Activated naive CD8-positive, alpha-beta T cell treated with anti-CD3 and anti-CD28 coated beads for 36 hours (primary cell): Measurements from ENCODE around the gene HOXC10. TPM values are rescaled to one million over a fixed set of nuclear protein-coding genes. Genes with fewer than 3 reads are reported as not detected.

Experiments
- DNase-seq: peaks from one replicate; pipeline ENCODE4 v3.0.0; 2021
- H3K27ac Mint-ChIP-seq: one replicate; pipeline ENCODE4 v1.8.0; 2022; ENCODE audit warnings: mild to moderate bottlenecking, moderate library complexity, mixed read lengths
- H3K27me3 Mint-ChIP-seq: one replicate; pipeline ENCODE4 v1.8.0; 2022; ENCODE audit warnings: mild to moderate bottlenecking, mixed read lengths
- H3K36me3 Mint-ChIP-seq: one replicate; pipeline ENCODE4 v1.8.0; 2021; ENCODE audit warnings: mild to moderate bottlenecking, mixed read lengths
- H3K4me1 Mint-ChIP-seq: one replicate; pipeline ENCODE4 v1.8.0; 2021; ENCODE audit warnings: mixed read lengths
- H3K4me3 Mint-ChIP-seq: one replicate; pipeline ENCODE4 v1.8.0; 2022; ENCODE audit warnings: mild to moderate bottlenecking, moderate library complexity, mixed read lengths
- H3K9me3 Mint-ChIP-seq: one replicate; pipeline ENCODE4 v1.8.0; 2022; ENCODE audit warnings: mixed read lengths
- total RNA-seq, 2 experiments: library from RNA; stranded (reverse); gene quantifications; one replicate each; pipeline ENCODE4 v1.2.3, GENCODE V29; 2021

HOXC10 gene
- total RNA-seq = not detected

DNA sequence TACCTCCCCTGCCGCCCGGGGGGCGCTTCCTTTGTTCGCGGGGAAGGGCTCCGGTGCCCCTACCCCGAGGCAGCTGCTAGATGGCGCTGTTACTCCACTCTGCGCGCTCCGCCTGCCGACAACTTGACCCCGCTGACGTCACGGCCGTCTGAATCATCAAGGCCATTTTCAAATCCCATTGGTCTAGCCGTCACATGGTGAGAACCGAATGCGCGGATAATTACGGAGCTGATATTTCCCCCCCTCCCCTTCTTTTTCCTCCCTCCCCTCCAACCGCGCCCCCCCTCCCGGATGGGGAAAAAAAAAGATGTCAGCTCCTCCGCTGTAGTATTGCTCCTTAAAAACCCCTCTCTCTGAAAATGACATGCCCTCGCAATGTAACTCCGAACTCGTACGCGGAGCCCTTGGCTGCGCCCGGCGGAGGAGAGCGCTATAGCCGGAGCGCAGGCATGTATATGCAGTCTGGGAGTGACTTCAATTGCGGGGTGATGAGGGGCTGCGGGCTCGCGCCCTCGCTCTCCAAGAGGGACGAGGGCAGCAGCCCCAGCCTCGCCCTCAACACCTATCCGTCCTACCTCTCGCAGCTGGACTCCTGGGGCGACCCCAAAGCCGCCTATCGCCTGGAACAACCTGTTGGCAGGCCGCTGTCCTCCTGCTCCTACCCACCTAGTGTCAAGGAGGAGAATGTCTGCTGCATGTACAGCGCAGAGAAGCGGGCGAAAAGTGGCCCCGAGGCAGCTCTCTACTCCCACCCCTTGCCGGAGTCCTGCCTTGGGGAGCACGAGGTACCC, at the start of gene HOXC10:
HOXC10 (plus strand) TSS at position 246 of the 791 bp plus-strand sequence; CDS start at position 360, 114 bp downstream.
- DNase-seq = peak; percentile 84
- Mint-ChIP-seq H3K9me3 (no peaks in the 10 kb centered on the region), H3K4me3 (peak within 1 kb of the TSS; percentile 25), H3K27ac (no peak within 1 kb of the TSS), H3K36me3 (no peaks in the 10 kb centered on the region), H3K27me3 (peaks cover 97% of the 10 kb centered on the region), H3K4me1 (peaks cover 27% of the 10 kb centered on the region)

DNA sequence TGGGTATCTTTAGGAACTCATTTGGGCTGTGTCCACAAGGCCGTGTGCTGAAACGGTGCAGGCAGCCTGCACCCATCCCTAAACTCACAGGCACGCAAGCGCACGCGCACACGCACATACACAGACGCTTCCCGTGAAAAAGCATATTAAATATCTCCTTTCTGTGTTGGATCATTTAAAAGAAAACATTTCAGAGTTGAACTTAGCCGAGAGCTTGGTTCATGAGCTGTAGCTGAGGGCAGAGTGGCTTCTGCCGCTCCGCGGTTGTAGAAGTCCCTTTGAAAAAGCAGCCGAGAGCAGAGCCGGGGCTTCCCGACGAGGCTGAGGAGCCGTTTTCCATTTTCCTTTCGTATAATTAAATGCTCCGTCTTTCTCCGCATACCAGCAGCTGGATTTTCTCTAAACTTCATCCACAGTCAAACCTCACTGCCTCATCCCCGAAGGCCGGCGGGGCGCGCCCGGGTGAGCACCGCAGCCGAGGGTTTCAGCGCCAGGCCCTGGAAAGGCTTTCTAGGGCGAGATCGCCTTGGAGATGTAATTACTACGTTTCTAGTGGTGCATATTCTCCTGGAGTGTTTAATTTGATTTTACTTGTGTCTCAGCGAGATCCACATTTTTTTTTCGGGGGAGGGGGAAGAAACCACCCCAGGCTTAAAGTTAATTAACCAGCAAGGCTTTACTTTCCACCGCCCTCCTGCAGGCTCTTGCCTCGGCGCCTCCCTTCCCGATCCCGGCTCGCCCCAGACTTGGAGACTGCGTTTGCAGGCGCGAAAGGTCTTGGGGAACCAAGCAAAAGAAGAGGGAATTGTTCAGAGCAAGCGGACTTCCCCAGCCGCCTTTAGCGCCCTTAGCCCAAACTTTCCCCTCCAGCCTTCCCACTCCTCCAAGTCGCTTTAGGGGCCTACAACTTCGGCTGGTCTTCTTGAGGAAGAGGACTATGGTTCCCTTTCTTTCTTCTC, 49.3 kb upstream of the HOXC10 start:
- Mint-ChIP-seq H3K36me3 (no peaks in the 10 kb centered on the region), H3K9me3 (no peaks in the 10 kb centered on the region), H3K27ac (no peak overlapping the region), H3K27me3 (peaks cover 94% of the 10 kb centered on the region), H3K4me1 (peaks cover 24% of the 10 kb centered on the region), H3K4me3 (peak overlapping the region; percentile 63)
- DNase-seq = no peak

DNA sequence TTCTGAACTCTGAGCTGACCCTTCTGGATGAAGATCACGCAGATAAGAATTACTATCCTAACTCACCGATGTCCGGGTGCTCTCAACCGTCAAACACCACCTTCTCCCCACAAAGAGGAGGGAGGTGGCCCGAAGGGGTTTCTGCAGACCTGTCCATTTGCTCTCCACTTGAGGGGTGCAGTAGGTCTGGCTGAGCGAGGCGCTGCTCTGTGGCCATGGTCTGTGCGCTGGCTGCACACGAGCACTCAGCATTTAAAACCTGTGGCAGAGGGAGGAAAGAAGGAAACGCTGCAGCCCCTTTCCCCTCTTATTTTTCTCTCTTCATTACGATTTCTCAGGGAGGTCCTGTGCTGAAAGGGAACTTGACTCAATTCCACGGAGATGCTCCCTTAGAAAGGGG, 47.8 kb upstream of the HOXC10 start:
- H3K36me3 Mint-ChIP-seq = no peaks in the 10 kb centered on the region
- peaks cover 24% of the 10 kb centered on the region for H3K4me1 Mint-ChIP-seq
- H3K4me3 Mint-ChIP-seq = no peak overlapping the region
- H3K9me3 Mint-ChIP-seq = no peaks in the 10 kb centered on the region
- DNase-seq = no peak
- H3K27me3 Mint-ChIP-seq = peaks cover 95% of the 10 kb centered on the region
- no peak overlapping the region for H3K27ac Mint-ChIP-seq

DNA sequence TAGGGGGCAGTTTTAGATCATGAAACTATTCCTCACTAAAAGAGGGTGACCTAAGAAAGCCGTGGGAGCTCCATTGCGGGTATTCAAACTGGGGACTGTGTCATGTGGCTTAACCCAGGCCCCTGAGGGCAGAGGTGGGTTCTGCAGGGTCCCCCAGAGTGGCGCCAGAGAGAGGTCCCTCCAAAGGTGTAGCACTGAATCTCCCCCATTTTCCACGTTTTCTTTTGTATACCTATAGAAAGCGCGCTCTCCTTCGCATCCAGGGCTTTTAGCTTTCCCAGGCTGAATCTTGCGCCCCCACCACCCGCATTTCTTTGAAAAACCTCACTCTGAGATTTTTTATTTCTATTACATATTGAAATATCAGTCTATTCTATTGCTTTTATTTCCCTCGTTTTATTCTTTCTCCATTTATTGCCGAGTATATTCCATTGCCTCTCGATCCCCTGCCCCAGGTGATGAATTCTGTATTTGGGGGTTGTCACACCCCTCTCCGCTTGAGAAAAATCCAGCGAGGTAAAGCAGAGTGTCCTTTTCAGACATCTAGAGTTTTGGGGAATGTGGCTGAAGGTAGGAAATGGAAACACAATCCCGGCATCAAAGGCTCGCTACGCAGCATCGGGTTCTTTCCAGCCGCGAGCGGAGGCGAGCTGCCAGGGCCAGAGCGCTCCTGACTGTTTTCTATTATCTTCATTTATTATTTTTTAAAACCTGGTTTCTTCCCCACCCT, 47.2 kb upstream of the HOXC10 start:
- Mint-ChIP-seq H3K4me3 (no peak overlapping the region), H3K36me3 (no peaks in the 10 kb centered on the region), H3K27ac (no peak overlapping the region), H3K9me3 (no peaks in the 10 kb centered on the region), H3K27me3 (peaks cover 95% of the 10 kb centered on the region), H3K4me1 (peaks cover 24% of the 10 kb centered on the region)
- DNase-seq = no peak

DNA sequence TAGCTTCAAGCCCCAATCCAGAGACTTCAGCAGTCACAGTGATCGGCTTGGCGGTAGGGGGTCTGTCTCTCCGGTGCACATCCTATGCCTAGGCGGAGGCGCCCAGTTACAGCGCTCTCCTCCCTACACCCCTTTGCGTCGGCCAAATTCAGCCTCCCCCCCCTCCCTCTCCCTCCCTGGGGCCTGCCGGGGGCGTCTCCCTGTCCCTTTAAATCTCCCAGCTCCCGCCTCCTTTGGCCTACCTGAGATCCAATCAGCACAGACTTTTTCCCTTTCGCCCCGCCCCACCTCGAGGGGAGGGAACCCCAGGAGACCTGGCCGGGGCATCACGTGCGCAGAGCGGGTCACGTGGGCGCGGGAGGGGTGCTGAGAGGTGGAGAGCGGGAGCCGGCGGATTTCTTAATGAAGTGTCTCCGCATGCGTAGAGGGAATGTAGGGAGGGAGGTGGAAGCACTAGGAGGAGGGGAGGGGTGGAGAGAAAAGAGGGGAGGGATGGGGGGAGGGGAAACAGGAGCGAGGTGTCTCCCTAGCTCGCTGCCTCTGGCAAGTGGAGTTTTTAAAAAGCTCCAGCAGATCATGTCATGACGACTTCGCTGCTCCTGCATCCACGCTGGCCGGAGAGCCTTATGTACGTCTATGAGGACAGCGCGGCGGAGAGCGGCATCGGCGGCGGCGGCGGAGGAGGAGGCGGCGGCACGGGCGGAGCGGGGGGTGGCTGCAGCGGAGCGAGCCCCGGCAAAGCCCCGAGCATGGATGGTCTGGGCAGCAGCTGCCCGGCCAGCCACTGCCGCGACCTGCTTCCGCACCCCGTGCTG, 46.4 kb upstream of the HOXC10 start, which contains the start of gene HOXC13:
HOXC13 (plus strand) TSS at position 506 of the 815 bp plus-strand sequence; CDS start at position 582, 76 bp downstream.
- Mint-ChIP-seq H3K27me3 (peaks cover 94% of the 10 kb centered on the region), H3K27ac (no peak within 1 kb of the TSS), H3K4me3 (no peak within 1 kb of the TSS), H3K9me3 (no peaks in the 10 kb centered on the region), H3K4me1 (peaks cover 24% of the 10 kb centered on the region), H3K36me3 (no peaks in the 10 kb centered on the region)
- peak; percentile 48 for DNase-seq

DNA sequence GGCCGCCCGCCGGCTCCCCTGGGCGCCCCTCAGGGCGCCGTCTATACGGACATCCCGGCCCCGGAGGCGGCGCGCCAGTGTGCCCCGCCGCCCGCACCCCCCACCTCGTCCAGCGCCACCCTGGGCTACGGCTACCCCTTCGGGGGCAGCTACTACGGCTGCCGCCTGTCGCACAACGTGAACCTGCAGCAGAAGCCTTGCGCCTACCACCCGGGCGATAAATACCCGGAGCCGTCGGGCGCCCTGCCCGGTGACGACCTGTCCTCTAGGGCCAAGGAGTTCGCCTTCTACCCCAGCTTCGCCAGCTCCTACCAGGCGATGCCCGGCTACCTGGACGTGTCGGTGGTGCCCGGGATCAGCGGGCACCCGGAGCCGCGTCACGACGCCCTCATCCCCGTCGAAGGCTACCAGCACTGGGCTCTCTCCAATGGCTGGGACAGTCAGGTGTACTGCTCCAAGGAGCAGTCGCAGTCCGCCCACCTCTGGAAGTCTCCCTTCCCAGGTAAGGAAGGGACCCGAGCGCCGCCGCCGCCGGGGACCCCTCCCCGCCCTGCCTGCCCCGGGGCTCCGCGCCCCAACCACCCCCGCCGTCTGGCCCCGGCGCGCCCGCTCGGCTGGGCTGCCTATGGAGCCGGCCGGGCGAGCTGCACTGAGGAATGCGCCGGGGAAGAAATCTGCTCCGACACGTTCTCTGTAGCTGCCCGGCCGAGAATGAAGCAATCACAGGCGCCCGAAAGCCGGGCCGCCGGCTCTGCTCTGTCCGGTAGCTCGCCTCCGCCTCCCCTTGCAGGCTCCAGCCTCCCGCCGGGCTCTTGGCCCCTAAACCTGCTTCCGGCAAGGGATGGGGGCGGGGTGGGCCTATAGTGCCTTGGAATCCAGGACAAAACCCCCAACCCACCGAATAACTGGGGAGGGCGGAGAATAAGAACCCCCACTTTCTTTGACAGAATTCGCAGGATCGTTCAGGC, 45.5 kb upstream of the HOXC10 start:
- Mint-ChIP-seq H3K9me3 (no peaks in the 10 kb centered on the region), H3K36me3 (no peaks in the 10 kb centered on the region), H3K4me3 (no peak overlapping the region)

DNA sequence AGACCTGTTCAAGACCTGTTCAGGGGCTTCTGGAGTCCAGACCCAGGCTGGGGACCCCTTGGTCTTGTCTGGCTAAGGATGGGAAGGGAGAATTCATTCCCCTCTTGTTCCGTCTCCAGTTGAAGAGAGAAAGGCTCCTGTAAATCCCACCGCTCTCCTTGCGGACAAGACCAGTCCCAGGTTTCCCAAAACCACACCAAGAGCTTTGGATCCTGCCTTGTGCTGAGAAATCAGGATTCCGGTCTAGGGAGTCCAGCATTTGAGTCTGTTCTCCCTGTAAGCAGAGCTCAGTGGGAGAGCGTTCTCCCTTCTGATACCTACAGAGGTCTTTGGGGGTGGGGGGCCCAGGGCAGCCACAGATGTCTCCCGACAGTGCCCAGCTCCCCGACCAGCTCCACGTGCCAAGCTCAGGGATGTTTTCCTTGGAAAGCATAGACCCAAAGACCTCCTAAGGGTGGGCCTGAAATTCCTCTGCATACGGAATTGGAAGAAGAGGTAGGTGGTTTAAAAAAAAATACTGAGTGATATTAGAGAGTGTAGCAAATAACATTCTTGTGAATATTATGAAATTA, 44.4 kb upstream of the HOXC10 start:
- Mint-ChIP-seq H3K4me3 (no peak overlapping the region), H3K4me1 (peaks cover 17% of the 10 kb centered on the region), H3K36me3 (no peaks in the 10 kb centered on the region), H3K9me3 (no peaks in the 10 kb centered on the region), H3K27me3 (peaks cover 94% of the 10 kb centered on the region), H3K27ac (no peak overlapping the region)
- DNase-seq = no peak

More for the DNA sequence above, 45.5 kb upstream of the HOXC10 start:
- H3K4me1 Mint-ChIP-seq = peaks cover 24% of the 10 kb centered on the region
- H3K27me3 Mint-ChIP-seq = peaks cover 94% of the 10 kb centered on the region
- DNase-seq = no peak
- no peak overlapping the region for H3K27ac Mint-ChIP-seq

DNA sequence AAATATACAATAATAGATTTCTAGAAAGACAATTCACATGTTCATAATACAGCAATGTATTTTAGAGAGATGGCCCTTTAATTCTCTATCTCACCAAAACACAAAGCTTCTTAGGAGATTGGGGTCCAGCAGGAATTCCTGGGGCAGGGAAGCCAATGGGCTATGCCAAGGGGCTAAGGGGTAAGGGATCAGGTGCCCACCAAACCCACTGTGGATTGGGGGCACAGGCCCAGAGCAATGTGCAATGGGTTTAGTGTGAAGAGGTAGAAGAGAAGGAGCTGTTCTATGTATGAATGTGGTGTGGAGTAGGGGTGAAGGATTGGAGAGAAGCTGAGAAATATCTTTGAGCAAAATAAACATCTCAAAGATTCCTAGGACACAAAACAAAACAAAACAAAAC, 43.8 kb upstream of the HOXC10 start:
- Mint-ChIP-seq H3K27ac (no peak overlapping the region), H3K9me3 (no peaks in the 10 kb centered on the region), H3K36me3 (no peaks in the 10 kb centered on the region), H3K4me1 (peaks cover 12% of the 10 kb centered on the region), H3K27me3 (peaks cover 94% of the 10 kb centered on the region), H3K4me3 (no peak overlapping the region)
- DNase-seq = no peak

DNA sequence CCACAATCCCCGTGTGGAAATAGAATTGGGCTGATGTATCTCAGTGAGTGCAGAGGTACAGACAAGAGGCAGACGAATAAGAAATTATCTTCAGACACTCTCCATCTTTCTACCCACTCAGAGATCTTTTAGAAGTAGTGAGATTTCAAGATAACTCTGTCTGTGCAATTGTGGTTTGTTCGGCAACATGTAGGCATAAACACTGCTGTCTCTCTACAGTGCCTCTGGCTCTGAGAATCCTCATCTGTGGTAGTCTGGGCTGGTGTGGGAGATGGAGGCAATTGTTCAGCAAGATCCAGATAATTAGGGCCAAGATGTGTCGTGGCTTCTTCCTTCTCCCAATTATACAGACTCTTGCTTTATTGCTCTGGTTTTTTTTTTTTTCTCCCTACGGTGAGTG, 43.2 kb upstream of the HOXC10 start:
- peaks cover 94% of the 10 kb centered on the region for H3K27me3 Mint-ChIP-seq
- no peak for DNase-seq
- H3K36me3 Mint-ChIP-seq = no peaks in the 10 kb centered on the region
- no peak overlapping the region for H3K4me3 Mint-ChIP-seq
- peaks cover 10% of the 10 kb centered on the region for H3K4me1 Mint-ChIP-seq
- H3K27ac Mint-ChIP-seq = no peak overlapping the region
- no peaks in the 10 kb centered on the region for H3K9me3 Mint-ChIP-seq

DNA sequence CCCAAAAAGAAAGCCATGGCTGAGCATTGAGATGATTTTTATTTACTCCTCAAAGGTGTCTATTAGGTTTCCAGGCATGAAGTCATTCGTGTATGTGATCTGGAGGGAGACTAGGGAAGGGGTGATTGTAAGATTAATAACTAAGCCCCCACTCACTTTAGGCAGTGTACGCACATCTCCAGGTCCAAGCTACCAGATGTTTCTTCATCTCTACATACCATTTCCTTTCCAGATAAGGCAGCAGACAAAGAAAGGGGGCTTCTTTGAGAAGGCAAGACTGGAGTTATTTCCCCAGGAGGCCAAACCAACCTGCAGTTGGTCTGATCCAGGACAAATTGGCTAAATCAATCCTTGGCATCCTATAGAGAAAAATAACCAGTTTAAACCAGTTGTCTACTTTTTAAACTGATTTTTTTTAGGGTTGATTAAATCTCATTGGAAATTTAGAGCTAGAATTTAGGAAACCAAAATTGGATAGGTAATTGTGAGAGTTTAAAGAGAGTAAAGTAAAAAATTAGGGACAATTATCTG, 42.4 kb upstream of the HOXC10 start:
- Mint-ChIP-seq H3K36me3 (no peaks in the 10 kb centered on the region), H3K9me3 (no peaks in the 10 kb centered on the region), H3K4me3 (no peak overlapping the region), H3K27ac (no peak overlapping the region), H3K4me1 (peaks cover 6% of the 10 kb centered on the region), H3K27me3 (peaks cover 94% of the 10 kb centered on the region)
- no peak for DNase-seq

DNA sequence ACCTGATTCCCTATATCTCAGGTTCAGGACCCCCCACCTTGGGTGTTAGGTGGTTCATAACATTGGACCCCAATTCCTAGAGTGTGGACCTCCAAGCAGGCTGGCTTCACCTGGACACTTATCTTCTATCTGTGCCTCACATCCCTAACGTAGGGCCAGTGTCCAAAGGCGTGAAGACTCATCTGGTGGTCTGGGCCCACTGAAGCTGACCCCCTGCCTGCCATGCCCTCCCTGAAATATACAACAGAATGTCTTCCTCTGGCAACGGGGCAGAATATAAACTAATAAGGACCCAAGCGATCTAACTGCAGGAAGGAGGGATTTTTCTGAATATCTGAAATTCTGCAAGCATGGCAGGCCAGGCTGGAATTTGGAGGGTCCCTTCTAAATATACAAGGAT, 40.7 kb upstream of the HOXC10 start:
- Mint-ChIP-seq H3K4me3 (no peak overlapping the region), H3K27ac (no peak overlapping the region), H3K4me1 (no peaks in the 10 kb centered on the region), H3K27me3 (peaks cover 97% of the 10 kb centered on the region), H3K36me3 (no peaks in the 10 kb centered on the region), H3K9me3 (no peaks in the 10 kb centered on the region)
- DNase-seq = no peak

DNA sequence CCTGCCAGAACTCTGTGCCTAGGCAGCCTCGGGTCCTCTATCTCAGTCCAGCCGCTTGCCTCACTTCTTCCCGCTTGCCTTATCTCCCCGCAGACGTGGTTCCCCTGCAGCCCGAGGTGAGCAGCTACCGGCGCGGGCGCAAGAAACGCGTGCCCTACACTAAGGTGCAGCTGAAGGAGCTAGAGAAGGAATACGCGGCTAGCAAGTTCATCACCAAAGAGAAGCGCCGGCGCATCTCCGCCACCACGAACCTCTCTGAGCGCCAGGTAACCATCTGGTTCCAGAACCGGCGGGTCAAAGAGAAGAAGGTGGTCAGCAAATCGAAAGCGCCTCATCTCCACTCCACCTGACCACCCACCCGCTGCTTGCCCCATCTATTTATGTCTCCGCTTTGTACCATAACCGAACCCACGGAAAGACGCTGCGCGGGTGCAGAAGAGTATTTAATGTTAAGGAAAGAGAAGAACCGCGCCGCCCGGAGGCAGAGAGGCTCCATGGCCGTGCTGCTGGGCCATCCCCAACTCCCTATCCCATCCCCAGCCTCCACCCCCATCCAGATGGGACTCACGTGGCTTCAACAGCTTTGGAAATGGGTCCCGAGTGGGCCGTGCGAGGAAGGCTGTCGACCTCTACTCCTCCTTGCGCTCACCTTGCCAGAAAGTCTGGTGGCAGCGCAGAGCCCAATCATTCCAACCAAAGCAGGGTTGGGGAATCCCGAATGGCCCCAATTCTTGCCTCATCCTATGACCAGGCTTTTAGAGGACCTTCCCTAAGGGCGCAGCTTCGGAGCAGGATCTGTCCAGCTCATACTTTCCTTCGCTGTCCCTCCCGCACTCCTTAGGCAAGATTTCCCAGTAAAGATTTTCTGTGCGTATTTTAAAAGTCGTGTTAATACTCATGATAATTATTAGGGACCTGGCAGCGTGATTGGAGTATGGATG, 39.8 kb upstream of the HOXC10 start:
- no peak for DNase-seq
- Mint-ChIP-seq H3K27ac (no peak overlapping the region), H3K9me3 (no peaks in the 10 kb centered on the region), H3K36me3 (no peaks in the 10 kb centered on the region), H3K4me1 (no peaks in the 10 kb centered on the region), H3K4me3 (no peak overlapping the region), H3K27me3 (peaks cover 97% of the 10 kb centered on the region)
